Heart right ventricle (tissue), 16 donors: Measurements from ENCODE around the gene ZFHX3. TPM values are rescaled to one million over a fixed set of nuclear protein-coding genes. Genes with fewer than 3 reads are reported as not detected.

Experiments
- ATAC-seq, 8 donors: fragments of 200-7000 bp; cut with Tn5 transposase; one replicate each; pipeline ENCODE4 v1.9.1; 2020; ENCODE audit warnings: mild to moderate bottlenecking in 8 of 8, moderate library complexity in 8 of 8, moderate number of reproducible peaks in 1 of 8
- DNase-seq, 2 donors: peaks; one replicate each; pipeline ENCODE4 v3.0.0-alpha.2; 2020
- H3K27ac ChIP-seq, 10 donors: fragments of 200-600 bp; sonication (generic) in 2 of 10; one replicate each; pipeline versions ENCODE4 v1.5.0 to v1.8.0; 2020 to 2022; ENCODE audit warnings: mild to moderate bottlenecking in 3 of 10
- H3K27me3 ChIP-seq, 7 donors: fragments of 200-600 bp; one replicate each; pipeline ENCODE4 v1.8.0; 2021 to 2022; ENCODE audit warnings: mild to moderate bottlenecking in 2 of 7
- H3K36me3 ChIP-seq, 9 donors: fragments of 200-600 bp; sonication (generic) in 1 of 9; one replicate each; pipeline versions ENCODE4 v1.5.0 to v1.8.0; 2020 to 2022; ENCODE audit warnings: mild to moderate bottlenecking in 2 of 9
- H3K4me1 ChIP-seq, 9 donors: fragments of 200-600 bp; sonication (generic) in 1 of 9; one replicate each; pipeline versions ENCODE4 v1.5.0 to v1.8.0; 2020 to 2022; ENCODE audit warnings: mild to moderate bottlenecking in 4 of 9
- H3K4me3 ChIP-seq, 10 donors: fragments of 200-600 bp; sonication (generic) in 2 of 10; one replicate each; pipeline versions ENCODE4 v1.5.0 to v1.8.0; 2020 to 2022; ENCODE audit warnings: mild to moderate bottlenecking in 7 of 10, moderate library complexity in 2 of 10
- H3K9me3 ChIP-seq, 11 donors: fragments of 200-600 bp in 10 of 11; sonication (generic) in 2 of 11; one replicate each; pipeline versions ENCODE4 v1.5.0 to v1.8.0; 2013 to 2022; ENCODE audit warnings: mild to moderate bottlenecking in 2 of 11, control low read depth in 1 of 11, moderate library complexity in 1 of 11
- WGBS, 2 donors: extraction: QIAGEN DNeasy Blood & Tissue Kit; methylation state at CpG; one replicate each; pipeline ENCODE4 v1.1.7; 2013; ENCODE audit warnings: inconsistent platforms in 1 of 2; 5-methylcytosine and 5-hydroxymethylcytosine counted together
- intact Hi-C, 10 donors: fragments of 100-400 bp; cut with DNase I; formaldehyde crosslinking; loops; one replicate each; pipeline versions ENCODE4 v1.11.1 to v1.14.2; 2022
- polyA plus RNA-seq, 2 donors: library from polyadenylated mRNA; stranded (reverse); fragments of 200-250 nt; gene quantifications; one replicate each; pipeline ENCODE4 v1.2.3, GENCODE V29; 2013
- total RNA-seq, 10 donors: library from RNA; stranded (reverse); fragmentation: NEBNext Ultra II Directional in 3 of 10; extraction: Animal tissue kit (Norgen Biotek cat#: 25700) in 3 of 10; gene quantifications; one replicate each; pipeline versions ENCODE4 v1.2.1 to v1.2.4, GENCODE V29; 2021 to 2023
- TF ChIP-seq, protein P1 (sequence below), 9 donors: fragments of 200-600 bp; sonication (generic) in 2 of 9; IDR thresholded peaks; one replicate each; pipeline versions ENCODE4 v1.5.0 to v1.8.0; 2021 to 2022; ENCODE audit warnings: antibody characterized with exemption in 9 of 9, mild to moderate bottlenecking in 5 of 9, moderate library complexity in 1 of 9
- donor health status: Arrhythmogenic right ventricular cardiomyopathy.
- donor health status: ischemic (EF 13 %, LVEDD 7.1; RV severe dilation, severe dysfunction).
- donor health status: healthy with polysubstance abuse.
- donor health status: DM: no; HTN: yes; CAD: no.
- donor health status: DM: no; HTN: no; CAD: no.
- donor health status: ischemic (EF 25% LVEDD 6.9; RV normal size, moderate dysfunction).
- donor health status: ischemic (EF 25% LVEDD 5.7; RV mildly dilated, moderate dysfunction).
- donor health status: healthy.
- donor health status: DM: yes; HTN: yes; CAD: no.
- donor health status: Ischemic cardiomyopathy.
- donor health status: ischemic (EF 35%, LVEDD 5.7; RV mildly dilated, moderate dysfunction).
- donor health status: nonischemic (EF 11% LVEDD 7.7; RV severe dilation, severe dysfunction).
- donor health status: DM: yes; HTN: yes; CAD: no.
- donor health status: PGD.
- donor health status: ischemic (EF 29% LVEDD 5.4; RV normal size, mild dysfunction).
- donor health status: nonischemic (EF 23%, LVEDD 6.1; RV moderate dilation, normal function).

The ZFHX3 gene
- total and polyA plus RNA-seq, 12 donors = 1.6 to 15.2 (median 10.4) TPM

DNA sequence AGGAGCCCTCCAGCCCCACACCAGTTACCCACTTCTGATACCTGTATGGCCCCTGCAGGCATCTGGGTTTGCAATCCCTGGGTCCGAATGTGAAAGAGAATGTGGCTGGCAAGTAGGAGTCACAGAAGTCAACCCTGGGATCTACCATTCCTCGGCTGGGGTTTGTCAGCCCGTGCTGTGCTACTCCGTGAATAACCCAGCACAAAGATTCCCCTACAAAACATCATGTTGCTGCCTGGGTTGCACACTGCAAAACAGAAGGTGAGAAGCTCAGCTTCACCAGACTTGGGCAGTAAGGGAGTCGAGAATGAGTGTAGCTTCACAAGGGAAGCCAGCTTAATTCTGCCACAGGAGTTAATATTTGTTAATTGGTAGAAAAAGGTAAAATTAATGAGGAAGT is 137.1 kb downstream of the ZFHX3 start:
- ATAC-seq (no peak), DNase-seq (no peak)
- Histone ChIP-seq H3K4me1 (peaks cover 0 to 15% (median 0%) of the 10 kb centered on the region in 9 donors), H3K27me3 (no peaks in the 10 kb centered on the region), H3K27ac (no peak overlapping the region), H3K36me3 (no peaks in the 10 kb centered on the region), H3K4me3 (no peak overlapping the region), H3K9me3 (no peaks in the 10 kb centered on the region)
- 89 to 93% methylated on average over 5 of the region's 5 CpGs for WGBS, 2 donors
- TF ChIP-seq, protein P1, sequence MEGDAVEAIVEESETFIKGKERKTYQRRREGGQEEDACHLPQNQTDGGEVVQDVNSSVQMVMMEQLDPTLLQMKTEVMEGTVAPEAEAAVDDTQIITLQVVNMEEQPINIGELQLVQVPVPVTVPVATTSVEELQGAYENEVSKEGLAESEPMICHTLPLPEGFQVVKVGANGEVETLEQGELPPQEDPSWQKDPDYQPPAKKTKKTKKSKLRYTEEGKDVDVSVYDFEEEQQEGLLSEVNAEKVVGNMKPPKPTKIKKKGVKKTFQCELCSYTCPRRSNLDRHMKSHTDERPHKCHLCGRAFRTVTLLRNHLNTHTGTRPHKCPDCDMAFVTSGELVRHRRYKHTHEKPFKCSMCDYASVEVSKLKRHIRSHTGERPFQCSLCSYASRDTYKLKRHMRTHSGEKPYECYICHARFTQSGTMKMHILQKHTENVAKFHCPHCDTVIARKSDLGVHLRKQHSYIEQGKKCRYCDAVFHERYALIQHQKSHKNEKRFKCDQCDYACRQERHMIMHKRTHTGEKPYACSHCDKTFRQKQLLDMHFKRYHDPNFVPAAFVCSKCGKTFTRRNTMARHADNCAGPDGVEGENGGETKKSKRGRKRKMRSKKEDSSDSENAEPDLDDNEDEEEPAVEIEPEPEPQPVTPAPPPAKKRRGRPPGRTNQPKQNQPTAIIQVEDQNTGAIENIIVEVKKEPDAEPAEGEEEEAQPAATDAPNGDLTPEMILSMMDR (IDR thresholded peaks at IDR 0.05) = no peak
- intact Hi-C loops = no loop called here

DNA sequence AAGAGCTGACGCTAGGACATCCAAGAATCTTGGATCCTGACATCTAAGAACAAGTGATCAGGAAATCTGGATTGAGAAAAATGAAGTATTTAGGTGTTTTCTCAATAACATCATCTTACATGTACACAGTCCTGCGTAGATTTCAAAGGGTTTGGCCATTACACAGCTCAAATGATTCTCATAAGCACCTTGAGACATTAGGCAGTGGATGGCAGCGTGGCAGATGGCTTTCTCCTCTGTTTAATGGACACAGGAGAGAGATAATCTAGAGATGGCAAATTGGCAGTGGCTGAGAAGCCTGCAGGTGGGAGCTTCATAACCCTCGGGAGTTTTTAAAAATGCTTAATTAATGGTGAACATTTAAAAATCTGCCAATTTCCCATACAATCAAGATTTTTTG is 137.5 kb downstream of the ZFHX3 start:
- no peaks in the 10 kb centered on the region for H3K36me3 ChIP-seq
- TF ChIP-seq, protein P1 (IDR thresholded peaks at IDR 0.05) = no peak
- H3K9me3 ChIP-seq = no peaks in the 10 kb centered on the region
- no peaks in the 10 kb centered on the region for H3K27me3 ChIP-seq
- 96% methylated on average over 4 of the region's 4 CpGs for WGBS, 2 donors
- DNase-seq (no peak), ATAC-seq (no peak)
- intact Hi-C loops = no loop called here
- no peak overlapping the region for H3K27ac ChIP-seq
- peaks cover 0 to 15% (median 0%) of the 10 kb centered on the region in 9 donors for H3K4me1 ChIP-seq
- no peak overlapping the region for H3K4me3 ChIP-seq

DNA sequence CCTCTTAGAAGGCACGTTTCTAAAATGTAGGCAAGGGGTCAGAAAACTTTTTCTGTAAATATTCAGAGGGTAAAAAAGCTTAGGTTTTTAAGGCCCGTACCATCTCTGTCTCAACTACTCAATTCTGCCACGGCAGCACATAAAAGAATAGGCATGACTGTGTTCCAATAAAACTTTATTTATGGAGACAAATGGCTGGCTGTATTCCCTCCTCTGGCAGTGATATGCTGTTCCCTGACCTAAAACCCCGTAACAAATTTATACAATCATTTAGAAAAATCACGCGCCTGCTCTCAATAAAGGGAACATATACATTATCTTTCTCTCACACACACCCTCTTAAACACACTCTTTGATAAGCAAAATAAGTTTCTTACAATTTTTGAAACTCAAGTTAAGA is 138.7 kb downstream of the ZFHX3 start:
- Histone ChIP-seq H3K27me3 (no peaks in the 10 kb centered on the region), H3K27ac (no peak overlapping the region), H3K4me1 (peaks cover 0 to 10% (median 0%) of the 10 kb centered on the region in 9 donors), H3K4me3 (no peak overlapping the region), H3K36me3 (no peaks in the 10 kb centered on the region), H3K9me3 (no peaks in the 10 kb centered on the region)
- intact Hi-C loops = no loop called here
- WGBS, 2 donors = 95 to 97% methylated on average over 6 of the region's 6 CpGs
- DNase-seq (no peak), ATAC-seq (no peak)
- TF ChIP-seq, protein P1 (IDR thresholded peaks at IDR 0.05) = no peak

DNA sequence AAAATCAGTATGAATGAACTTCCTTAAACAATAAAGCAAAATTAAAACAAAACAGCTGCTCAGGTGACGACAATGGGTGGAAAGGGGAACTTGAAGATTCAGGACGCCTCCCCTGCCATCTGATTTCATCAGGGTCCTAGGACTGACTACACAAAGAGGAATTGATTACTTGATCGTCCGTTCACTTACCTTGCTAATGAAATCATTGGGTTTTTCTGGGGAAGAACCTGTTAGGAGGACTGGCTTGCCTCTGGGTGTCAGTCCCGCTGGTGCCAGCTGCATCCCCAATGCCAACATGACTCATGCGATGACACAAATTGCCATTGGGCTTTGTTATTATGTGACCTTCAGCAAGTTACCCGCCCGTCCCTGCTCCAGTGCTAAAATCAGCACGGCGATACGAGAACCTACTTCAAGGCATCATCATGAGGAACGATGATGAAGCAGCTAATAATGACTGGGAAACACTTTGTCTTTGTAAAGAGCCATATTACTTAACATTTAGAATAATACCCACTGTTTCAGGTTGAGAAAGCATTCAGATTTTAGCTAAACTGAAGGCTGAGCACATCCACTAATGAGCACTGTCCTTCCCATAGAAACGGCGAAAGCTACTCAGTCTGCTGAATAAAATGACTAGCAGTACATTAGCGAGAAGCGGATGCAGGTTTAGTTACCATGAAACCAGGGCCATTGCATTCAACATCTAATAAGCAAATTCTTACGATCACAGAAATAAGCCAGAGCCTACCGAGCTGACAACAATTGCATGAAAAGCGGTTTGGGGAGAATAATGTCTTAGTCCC is 139.4 kb downstream of the ZFHX3 start:
- TF ChIP-seq, protein P1 (IDR thresholded peaks at IDR 0.05) = no peak
- intact Hi-C loops = no loop called here
- Histone ChIP-seq H3K27me3 (no peaks in the 10 kb centered on the region), H3K9me3 (no peaks in the 10 kb centered on the region), H3K4me1 (peaks cover 0 to 10% (median 0%) of the 10 kb centered on the region in 9 donors), H3K4me3 (no peak overlapping the region), H3K27ac (no peak overlapping the region), H3K36me3 (no peaks in the 10 kb centered on the region)
- WGBS, 2 donors = 91 to 93% methylated on average over 19 of the region's 19 CpGs
- DNase-seq (no peak), ATAC-seq (peak in 3 of 8 donors; percentile 31 to 50 (median 41))
